Choroid plexus epithelial cell (primary cell): ENCODE measurements around the gene ITSN1.
A peak's percentile ranks its signal among the peaks of the same experiment; 100 is the strongest.

Experiments used
- DNase-seq: peaks from one replicate; pipeline ENCODE4 v3.0.0-alpha.2; 2010; ENCODE audit warnings: low read depth
- H3K4me3 ChIP-seq: 2 replicates; pipeline ENCODE4 v1.5.1; 2011; ENCODE audit warnings: low read depth, mild to moderate bottlenecking, control low read depth, low read length, moderate library complexity
- TF ChIP-seq, protein P1 (sequence below): conservative IDR thresholded peaks from 2 replicates; pipeline ENCODE4 v1.5.1; 2011; ENCODE audit warnings: low read depth, mild to moderate bottlenecking, control low read depth, inconsistent platforms, low read length, moderate library complexity

The ITSN1 gene

GRCh38 chr21:33940164-33940880 is 298.0 kb downstream of the ITSN1 start:
- TF ChIP-seq, protein P1, sequence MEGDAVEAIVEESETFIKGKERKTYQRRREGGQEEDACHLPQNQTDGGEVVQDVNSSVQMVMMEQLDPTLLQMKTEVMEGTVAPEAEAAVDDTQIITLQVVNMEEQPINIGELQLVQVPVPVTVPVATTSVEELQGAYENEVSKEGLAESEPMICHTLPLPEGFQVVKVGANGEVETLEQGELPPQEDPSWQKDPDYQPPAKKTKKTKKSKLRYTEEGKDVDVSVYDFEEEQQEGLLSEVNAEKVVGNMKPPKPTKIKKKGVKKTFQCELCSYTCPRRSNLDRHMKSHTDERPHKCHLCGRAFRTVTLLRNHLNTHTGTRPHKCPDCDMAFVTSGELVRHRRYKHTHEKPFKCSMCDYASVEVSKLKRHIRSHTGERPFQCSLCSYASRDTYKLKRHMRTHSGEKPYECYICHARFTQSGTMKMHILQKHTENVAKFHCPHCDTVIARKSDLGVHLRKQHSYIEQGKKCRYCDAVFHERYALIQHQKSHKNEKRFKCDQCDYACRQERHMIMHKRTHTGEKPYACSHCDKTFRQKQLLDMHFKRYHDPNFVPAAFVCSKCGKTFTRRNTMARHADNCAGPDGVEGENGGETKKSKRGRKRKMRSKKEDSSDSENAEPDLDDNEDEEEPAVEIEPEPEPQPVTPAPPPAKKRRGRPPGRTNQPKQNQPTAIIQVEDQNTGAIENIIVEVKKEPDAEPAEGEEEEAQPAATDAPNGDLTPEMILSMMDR = no peak
- DNase-seq = no peak
- H3K4me3 ChIP-seq = no peak overlapping the region

GRCh38 chr21:33940881-33941245 is 298.6 kb downstream of the ITSN1 start:
- TF ChIP-seq, protein P1 = no peak
- DNase-seq = peak; percentile 81
- H3K4me3 ChIP-seq = no peak overlapping the region

DNA sequence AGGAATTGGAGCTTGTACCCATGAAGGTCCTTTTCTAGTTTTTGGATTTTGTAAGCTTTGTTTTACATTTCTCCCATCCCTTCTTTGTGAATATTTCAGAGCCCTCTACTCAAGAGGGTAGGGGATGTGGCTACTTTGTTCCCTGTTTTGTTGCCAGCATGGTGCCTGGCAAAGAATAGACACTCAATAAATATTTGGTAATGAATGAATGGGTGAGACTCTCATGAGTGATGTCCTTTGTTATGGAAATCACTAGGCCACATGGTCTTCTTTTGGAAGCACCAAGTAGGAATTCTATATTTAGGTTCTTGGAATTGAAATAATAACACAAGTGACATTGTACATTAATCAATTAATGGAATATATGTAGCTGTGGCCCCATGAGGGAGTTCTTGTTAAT is 300.1 kb downstream of the ITSN1 start:
- TF ChIP-seq, protein P1 = no peak
- no peak for DNase-seq
- no peak overlapping the region for H3K4me3 ChIP-seq

DNA sequence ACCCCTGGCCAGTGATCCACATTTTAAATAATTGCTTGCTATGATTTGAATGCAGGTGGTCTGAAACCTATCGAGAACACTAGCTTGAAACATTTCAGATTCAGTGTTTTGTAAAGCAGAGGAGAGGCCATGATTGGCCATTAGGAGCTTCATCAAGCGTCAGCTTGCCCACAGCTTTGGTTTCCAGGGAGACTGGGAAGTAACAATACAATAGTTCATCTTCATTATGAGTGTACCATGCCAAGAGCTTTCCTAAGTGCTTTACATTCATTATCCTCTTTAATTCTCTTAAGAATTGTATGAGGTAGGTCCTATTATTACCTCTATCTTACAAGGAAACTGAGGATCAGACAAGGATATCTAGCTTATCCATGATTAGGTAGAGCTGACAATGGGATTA is 301.0 kb downstream of the ITSN1 start:
- TF ChIP-seq, protein P1 = no peak
- no peak for DNase-seq
- H3K4me3 ChIP-seq = no peak overlapping the region

- TF ChIP-seq, protein P1 = no peak
- H3K4me3 ChIP-seq = no peak overlapping the region
- DNase-seq = no peak
Measured at GRCh38 chr21:33944185-33944763, 302.0 kb downstream of the ITSN1 start.

GRCh38 chr21:33945652-33946270 is 303.5 kb downstream of the ITSN1 start:
- TF ChIP-seq, protein P1 = no peak
- H3K4me3 ChIP-seq = no peak overlapping the region
- no peak for DNase-seq
